GM18499 (cell line): ENCODE results near the gene CFDP1.
"Not testable (repeated sequence)": the region's sequence is repeated elsewhere in the genome, so short reads cannot be mapped to it uniquely, and the experiment has no call there.

ENCODE experiments used
- ATAC-seq: cut with Tn5 transposase; IDR thresholded peaks from one replicate; pipeline ENCODE4 v1.9.1; 2021; ENCODE audit warnings: moderate number of reproducible peaks; ENCODE audit not compliant: insufficient read depth, unreplicated experiment

CFDP1 gene

DNA sequence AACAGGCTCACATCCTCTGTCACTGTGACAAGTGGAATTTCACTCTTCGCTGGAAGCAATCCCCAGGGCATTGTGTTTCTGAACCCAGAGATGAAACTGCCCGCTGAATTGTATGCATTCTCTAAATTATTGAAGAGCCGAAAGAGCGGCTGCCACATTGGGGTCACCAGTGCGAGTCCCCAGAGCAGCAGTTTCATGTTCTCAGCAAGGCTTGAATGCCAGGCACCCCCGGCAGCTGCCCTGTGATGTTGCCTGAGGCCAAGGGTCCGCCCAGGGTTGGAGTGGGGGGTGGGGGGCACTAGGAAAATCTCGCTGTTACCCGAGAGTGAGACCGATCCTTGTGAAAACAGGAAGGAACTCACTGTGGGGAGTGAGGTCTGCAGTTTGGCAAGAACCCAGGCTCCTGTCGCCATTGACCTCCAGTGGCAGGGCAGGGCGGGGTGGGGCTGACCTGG lies 161.2 kb downstream of the CFDP1 start:
- no peak for ATAC-seq

DNA sequence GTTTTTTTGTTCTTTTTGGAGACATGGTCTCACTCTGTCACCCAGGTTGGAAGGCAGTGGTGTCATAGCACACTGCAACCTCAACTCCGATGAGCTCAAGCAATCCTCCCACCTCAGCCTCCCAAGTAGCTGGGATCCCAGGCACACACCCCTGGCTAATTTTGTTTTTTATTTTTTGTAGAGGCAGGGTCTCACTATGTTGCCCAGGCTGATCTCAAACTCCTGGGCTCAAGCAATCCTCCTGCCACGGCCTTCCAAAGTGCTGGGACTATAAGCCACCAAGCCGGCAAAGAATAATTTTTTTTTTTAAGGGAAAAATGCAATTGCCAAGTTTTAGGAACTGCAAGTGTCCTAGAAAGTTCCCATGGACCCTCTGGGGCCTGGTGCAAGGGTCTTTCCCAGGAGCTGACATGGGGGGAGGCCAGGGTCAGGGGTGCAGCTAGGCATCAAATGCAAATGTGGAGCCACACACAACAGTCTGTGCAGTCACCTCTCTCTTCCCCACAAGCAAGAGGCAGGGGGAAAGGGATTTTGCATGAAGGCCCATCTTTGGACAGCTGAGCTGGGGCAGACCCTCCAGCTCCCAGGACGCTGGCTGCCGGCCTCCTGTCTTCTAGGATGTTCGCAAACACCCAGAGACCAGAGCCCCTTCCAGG lies 161.7 kb downstream of the CFDP1 start:
- no peak for ATAC-seq

DNA sequence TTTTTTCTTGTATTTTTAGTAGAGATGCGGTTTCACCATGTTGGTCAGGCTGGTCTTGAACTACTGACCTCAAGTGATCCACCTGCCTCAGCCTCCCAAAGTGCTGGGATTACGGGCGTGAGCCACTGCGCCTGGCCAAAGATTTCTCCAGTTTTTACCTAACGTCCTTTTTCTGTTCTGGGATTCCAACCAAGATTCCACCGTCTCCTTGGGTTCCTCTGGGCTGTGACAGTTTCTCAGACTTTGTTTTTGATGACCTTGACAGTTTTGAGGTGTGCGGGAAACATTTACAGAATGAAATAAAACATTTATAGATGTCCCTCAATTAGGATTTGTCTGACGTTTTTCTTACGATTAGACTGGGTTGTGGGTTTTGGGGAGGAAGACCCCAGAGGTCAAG lies 163.9 kb downstream of the CFDP1 start:
- not testable (repeated sequence) for ATAC-seq

DNA sequence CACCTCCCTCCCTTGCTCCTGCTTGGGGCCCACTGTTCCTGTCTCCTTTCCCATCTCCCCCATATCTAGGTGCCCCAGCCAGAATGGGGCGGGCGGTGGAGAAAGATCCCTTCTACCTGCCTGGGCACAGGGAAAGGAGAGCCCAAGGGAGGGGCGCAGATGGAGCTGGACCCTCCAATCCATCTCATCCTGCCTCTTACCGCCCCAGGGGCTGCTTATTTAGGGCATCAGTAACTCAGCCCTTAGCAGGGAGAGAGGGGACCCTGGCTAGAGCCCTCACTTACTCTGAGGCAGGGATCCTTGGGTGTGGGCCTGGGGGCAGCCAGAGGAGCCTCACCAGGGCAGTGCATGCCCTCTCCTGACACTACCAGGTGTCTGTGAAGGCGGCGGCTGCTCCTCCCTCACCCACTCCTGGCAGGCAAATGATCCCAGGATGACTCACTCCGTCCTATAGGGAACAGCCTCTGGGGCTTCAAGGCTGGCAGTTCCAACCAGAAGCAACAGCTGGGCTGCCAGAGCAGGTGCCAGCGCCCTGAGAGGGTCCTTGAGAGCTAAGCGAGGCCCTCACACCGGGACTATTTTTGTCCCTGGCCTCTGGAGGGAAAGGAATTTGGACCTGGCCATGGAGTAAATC lies 165.6 kb downstream of the CFDP1 start:
- no peak for ATAC-seq

DNA sequence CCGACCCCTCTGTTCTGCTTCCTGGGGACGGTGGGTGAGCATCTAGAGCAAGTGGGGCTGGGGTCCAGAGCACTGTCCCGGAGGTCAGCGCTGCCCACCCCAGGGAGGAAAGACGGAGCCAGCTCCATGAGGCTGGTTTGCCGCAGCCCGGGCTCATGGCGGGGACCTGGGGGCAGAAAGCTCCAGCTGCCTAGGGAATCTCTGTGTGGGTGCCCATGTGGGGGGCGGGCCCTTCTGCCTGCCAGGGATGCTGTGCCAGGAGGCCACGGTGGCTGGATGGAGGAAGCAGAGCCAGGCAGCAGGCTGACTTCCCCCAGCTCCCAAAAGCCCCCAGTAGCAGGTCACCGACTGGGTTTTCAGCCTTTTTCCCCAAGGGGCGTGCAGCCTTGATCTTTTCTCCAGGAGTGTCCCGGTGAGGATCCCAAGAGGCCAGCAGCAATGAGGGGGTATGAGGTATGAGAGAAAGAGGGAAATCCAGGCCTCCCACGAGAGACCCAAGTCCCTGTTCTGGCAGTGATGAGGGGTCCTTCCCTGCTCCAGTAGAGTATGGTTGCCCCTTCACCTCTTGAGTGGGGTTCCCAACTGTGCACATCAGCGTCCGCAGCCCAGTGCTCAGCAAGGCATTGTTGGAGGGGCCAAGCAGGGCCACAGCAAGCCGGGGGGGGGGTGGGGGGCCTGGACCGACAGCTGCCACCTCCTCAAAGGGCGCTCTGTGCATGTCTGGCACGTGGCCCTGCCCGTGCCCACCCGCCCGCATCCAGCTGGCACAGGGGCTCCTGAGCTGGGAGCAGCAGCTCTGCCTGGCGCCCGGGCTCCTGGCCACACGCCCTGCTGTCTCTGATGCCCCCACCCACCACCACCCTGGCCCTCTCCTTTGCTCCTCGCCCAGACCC lies 166.3 kb downstream of the CFDP1 start:
- no peak for ATAC-seq

DNA sequence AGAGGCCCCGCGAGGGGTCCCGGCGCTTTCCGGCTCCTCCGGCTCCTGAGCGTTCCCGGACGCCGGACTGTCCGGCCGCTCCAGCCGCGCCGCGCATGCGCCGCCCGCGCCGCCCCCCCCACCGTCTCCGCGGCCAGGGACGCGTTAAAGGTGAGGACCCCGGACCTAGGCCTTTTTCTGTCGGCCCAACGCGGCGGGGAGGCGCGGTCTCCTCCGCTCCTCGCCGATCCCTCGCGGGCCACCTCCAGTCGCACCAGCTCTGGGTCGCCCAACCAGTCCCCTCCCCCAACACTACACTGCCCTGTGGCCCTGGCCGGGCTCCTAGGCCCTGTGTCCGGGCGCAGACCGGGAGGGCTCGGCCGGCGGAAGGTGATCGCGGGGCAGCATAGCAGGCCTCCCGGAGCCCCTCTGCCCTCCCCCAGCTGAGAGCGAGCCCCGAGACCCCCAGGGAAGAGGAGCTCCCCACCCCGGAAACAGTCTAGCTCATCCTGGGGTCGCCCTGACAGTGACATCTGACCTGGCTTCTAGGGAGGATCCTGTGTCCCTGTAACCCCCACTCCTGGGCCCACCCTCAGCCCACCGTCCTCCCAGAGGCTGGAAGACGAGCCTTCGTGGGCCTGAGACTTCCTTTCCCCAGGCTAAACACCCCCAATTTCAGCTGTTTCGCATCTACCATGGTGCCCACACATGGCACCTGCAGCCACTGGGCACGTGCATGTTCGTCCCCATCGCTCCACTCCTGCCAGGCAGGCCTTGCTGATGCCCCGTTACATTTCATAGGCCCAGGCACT lies 167.2 kb downstream of the CFDP1 start:
- no peak for ATAC-seq

DNA sequence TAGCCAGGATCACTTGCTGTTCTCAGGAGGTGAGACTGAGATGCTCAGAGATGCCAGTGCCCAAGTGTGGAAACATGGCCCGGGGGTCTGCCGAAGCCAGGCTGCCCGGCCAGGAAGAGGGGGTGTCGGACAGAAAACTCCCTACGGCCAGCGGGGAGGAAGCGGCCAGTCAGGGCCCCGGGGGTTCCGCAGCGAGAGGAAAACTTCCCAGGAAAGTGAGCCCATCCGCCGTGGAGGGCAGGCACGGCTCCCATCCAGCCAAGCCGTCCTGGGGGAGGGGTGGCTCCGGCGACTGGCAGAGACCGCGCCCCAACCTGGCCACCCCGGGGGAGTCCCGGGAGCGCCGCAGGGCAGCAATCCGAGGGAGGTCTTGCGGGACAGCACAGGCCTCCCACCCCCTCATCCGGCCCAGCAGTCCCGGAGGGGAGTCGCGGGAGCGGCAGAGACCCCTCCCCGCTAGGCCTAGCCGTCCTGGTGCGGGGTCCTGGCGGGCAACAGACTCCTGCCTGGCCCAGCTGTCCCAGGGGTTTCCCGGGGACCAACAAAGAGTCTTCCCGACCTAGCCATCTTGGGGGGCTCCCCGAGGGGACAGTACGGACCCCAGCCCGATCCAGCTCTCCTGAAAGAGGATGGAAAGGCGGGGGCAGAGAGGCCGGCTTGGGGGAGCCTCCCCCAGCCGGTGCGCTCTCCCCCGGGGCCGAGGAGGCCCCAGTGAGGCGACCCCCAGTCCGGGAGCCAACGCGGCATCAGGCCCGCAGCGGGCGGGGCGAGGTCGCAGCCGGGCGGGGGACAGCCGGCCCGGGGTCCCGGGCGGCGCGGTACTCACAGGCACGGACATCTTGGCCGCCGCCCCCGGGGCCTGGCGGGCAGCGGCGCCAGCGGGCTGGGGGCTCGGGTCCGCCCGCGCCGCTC lies 168.0 kb downstream of the CFDP1 start:
- no peak for ATAC-seq

DNA sequence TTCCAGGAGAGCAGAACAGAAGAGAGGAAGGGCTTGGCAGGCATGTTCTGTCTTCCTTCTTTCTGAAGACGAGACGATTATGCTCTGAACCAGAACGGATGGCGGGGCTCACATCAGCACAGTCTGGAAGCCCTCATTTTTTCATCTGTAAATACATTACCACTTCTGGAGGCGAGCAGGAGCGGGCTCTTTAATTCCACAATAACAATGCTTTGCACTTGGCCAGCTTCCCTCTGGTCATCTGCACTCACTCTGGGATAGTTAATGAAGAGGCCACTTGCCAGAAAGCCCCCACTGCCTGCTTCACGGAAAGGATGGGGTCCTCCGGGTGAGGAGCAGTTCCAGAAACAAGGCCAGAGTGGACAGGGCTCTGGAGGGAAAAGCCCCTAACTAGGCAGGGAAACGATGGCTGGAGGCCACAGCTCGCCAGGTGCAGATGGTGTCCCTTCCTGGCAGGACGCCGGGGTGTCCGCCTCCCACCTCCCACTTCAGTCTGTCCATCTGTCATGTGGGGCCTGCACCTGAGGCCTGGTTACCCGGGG lies 168.8 kb downstream of the CFDP1 start:
- no peak for ATAC-seq

DNA sequence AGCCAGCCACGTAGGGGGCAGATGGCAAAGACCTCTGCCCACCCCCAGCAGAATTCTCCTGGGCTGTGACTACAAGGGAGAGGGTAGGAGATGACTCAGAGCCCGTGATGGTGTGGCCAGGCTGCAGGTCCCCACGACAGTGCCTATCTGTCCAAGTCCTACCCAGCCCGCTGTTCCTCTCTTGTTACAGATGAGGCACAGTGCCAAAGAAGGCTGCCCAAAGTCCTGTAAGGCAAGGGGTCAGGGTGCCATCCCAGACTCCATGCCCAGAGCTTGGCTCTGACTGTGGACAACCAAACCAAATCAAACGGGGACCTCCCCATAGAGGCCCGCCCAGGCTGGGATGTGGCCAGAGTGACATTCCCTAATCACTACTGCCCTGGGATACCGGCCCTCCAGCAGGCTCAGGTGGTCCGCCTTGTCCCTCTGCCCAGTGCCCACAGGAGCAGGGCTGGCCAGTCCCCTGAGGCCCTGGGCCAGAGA lies 169.3 kb downstream of the CFDP1 start:
- no peak for ATAC-seq

DNA sequence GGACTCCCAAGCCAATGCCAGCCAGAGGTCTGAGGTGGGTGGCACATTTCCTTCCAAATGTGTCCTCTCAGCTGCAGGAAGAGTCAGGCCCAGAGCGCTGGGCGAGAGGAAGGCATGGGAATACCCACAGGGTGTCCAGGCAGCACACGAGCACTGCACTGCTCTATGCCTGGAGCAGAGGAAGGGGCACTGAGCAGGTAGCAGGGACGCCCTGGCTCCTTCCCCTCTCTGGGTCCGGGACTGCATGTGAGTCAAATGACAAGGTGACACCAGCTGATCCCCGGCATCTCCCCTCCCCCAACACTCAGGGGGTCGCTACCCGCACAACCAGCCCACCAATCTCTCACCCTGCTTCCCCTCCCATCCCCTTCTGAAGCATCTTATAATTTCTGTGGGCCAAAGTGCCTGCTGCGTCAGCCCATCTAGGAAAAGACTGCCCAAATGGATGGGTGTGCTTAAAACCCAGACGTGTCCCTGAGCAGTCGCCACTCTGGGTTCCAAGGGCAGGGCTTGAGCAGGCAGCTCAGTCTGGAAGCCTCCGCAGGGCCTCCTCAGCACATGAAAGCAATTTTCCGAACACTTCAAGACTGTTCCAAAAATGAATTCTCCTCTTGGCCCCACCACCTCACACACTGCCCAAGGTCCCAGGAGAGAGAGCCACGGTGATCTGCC lies 169.9 kb downstream of the CFDP1 start:
- no peak for ATAC-seq

DNA sequence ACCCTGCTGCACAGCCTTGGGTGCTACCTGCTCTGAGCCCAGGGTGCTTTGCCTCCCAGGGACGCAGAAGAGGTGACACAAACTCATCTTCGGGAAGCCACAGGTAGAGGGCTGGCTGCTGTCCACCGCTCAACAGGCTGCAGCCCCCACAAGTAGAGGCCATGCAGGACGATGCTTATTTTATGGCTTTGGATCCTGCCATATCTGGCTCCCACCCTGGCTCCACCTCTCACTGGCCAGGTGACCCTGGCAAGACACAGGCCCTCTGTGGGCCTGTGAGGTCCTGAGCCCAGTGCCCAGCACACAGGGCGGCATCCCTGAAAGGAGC lies 170.5 kb downstream of the CFDP1 start:
- ATAC-seq = no peak

DNA sequence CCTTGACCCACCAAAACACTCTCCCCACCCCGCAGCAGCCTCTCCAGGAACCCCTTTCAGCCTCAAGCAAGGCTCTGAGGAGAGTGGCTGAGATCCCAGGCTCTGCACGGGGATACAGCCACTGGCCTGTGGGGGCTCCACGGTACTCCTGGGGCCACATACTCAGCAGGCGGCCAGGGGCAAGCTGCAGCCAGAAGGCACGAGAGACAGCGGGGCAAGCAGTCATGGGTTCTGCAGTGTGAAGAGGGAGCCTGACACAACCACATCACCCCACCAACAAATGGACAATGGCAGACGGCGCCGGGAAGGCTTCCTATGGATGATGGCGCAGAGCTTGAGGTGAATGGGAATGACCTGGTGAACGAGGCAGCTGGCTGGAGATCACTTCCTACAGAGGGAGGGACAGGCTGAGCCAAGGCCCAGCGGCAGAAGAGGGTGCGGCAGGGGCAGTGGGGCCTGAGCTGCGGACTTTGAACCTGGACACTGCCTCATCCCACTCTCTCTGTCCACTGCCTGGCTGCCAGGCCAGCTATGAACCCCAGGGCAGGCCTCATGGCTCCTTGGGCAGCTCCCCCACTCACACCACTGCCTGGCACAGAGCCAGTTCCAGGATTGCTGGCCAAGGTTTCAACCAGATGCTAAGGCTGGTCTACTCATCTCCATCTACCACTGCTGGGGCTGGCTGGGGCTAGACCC lies 171.1 kb downstream of the CFDP1 start:
- ATAC-seq = no peak

DNA sequence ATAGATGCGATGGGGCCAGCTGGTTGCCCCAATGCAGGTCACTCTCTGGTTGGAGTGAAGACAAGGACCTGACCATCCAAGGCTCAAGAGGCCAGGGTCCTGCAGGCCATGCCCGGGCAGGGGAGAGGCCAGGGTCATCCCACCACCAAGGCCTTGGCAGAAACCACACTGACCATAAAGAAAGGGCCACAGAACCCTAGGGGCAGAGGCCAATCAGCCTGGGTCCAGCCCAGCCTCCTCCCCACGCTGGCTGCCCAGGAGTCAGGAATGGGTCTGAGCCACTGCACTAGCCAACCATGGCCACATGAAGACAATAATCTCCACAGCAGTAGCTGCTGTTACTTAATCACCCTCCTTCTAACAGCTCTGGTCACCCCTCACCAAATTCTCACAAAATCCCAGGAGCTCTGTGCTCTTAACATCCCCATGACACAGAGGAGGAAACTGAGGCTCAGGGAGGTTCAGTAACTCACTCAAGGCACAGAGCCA lies 171.7 kb downstream of the CFDP1 start:
- no peak for ATAC-seq

DNA sequence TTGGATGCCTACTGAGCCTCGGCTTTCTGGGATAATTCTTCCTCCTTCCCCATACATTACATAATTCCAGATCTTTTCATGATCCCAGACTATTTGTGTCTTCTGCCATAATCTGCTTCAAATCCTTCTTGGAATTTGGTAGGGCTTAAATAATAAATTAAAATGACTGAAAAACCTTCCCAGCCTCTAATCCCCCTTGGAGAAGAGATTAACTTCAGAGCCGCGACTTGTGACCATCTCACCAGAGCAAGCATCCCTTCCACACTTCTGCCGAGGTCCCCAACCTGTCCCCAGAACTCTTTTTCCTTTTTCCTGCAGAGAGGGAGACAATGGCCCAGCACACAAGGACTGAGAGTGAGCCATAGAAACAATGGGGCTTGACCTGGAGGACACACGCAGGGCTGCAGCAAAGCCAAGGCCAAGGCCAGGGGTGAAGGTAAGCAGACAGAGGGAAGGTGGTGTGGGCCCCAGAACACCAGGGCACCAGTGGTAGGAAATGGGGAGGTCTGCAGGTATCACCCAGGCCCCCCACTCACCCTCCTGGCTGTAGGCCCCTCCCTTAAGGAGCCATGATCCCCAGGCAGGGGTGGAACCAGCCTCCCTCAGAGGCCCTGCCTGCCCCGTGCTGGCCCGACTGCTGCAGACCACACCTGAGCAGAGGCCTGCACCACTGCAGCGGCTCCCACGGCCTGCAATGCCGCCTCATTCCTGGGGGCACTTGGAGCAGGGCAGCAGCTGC lies 172.3 kb downstream of the CFDP1 start:
- ATAC-seq = no peak

DNA sequence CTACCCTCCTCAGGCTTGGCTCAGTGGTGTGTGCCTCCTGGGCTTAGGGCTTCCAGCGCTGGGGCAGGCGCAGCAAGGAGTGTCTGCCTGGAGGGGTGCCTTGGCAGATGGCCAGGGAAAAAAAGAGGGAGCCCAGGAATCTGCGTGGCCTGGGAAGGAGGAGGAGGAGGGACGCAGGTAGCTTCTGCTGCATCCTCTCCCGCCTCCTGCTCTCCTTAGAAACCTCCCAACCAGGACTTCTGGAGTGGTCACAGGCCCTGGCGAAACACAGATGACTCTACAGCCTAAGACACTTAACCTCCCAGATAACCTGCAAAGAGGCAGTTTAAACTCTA lies 174.5 kb downstream of the CFDP1 start:
- ATAC-seq = no peak

DNA sequence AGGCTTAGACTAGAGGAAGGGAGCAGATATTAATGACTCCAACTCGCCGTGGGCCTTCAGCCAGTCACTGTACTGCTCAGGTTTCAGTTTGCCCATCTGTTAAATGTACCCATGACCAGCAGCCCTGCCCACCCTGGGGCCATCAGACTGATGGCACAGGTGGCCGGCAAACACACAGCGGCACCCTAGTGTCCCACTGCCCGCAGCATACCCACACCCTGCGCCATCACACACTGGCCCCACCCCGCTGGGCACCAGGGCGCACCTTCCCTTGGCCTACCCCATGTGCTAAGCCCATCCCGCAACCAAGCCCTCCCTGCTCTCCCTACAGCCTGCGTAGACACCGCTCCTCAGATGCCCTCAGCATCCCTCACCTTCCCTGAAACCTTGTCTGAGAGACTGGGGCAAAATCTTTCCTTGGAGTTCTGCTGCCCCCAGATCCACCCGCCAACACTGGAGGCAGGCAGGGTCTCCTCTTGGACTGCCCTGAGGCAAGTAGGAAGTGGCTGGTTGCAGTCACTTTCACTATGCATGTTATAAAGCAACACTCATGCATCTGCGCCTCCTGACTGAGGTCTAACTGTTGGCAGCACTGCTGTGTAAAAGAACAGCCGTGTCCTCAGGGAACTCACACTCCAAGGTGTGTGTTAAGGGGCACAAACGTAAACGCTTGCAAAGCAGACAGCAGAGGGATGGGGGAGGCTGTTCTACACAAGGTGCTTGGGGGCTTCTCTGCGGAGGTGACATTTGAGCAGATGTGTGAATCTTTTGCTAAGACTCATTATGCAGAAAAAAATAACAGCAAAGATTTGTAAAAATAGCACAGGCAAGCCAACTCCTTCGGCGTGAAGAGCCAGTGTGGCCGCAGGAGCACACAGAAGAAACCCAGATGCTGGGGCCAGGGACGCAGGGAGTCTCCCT lies 175.2 kb downstream of the CFDP1 start:
- ATAC-seq = no peak
